ENCODE measurements around the gene OPN1LW.

DNA sequence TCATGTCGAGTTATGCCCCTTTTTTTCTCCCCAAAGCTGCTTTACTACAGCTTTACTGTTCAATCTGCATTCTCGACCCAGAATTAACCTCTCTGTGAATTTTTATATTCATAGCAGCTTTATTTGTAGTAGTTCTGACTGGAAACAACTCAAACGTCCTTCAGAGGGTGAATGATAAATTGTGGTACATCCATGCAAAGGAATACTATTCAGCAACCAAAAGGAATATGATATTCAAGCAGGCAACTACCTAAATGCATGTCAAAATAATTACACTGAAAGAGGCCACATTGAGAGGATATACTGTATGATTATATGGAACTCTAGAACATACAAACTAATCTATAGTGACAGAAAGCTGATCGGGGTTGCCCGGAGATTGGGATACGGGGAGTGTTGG, 26.5 kb upstream of the OPN1LW start:
- TF ChIP-seq, protein P1, sequence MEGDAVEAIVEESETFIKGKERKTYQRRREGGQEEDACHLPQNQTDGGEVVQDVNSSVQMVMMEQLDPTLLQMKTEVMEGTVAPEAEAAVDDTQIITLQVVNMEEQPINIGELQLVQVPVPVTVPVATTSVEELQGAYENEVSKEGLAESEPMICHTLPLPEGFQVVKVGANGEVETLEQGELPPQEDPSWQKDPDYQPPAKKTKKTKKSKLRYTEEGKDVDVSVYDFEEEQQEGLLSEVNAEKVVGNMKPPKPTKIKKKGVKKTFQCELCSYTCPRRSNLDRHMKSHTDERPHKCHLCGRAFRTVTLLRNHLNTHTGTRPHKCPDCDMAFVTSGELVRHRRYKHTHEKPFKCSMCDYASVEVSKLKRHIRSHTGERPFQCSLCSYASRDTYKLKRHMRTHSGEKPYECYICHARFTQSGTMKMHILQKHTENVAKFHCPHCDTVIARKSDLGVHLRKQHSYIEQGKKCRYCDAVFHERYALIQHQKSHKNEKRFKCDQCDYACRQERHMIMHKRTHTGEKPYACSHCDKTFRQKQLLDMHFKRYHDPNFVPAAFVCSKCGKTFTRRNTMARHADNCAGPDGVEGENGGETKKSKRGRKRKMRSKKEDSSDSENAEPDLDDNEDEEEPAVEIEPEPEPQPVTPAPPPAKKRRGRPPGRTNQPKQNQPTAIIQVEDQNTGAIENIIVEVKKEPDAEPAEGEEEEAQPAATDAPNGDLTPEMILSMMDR (IDR thresholded peaks at IDR 0.05) = no peak
- no peak for TF ChIP-seq EZH2 (IDR thresholded peaks at IDR 0.05; ENCODE audit: borderline replicate concordance, insufficient read depth, low read depth, low read length, poor library complexity, severe bottlenecking)

All from B cell (primary cell).